Left lung (tissue), 10 donors: Measurements from ENCODE around the gene TINAGL1. TPM values are rescaled to one million over a fixed set of nuclear protein-coding genes. Genes with fewer than 3 reads are reported as not detected.
A peak's percentile ranks its signal among the peaks of the same experiment; 100 is the strongest.

Source experiments
- ATAC-seq: fragments of 200-7000 bp; cut with Tn5 transposase; one replicate; pipeline ENCODE4 v1.9.1; 2020; ENCODE audit warnings: moderate library complexity
- DNase-seq, 4 donors: peaks; one replicate each; pipeline ENCODE4 v3.0.0-alpha.2; 2013 to 2020
- H3K27ac ChIP-seq, 2 donors: fragments of 200-600 bp; sonication (generic) in 1 of 2; one replicate each; pipeline versions ENCODE4 v1.5.0 to v1.8.0; 2020 to 2021
- H3K27me3 ChIP-seq, 2 donors: fragments of 200-600 bp; sonication (generic) in 1 of 2; one replicate each; pipeline versions ENCODE4 v1.5.0 to v1.8.0; 2020 to 2021
- H3K36me3 ChIP-seq, 2 donors: fragments of 200-600 bp; sonication (generic) in 1 of 2; one replicate each; pipeline versions ENCODE4 v1.5.0 to v1.8.0; 2020 to 2021
- H3K4me1 ChIP-seq, 2 donors: fragments of 200-600 bp; one replicate each; pipeline ENCODE4 v1.8.0; 2021
- H3K4me3 ChIP-seq, 2 donors: fragments of 200-600 bp; sonication (generic) in 1 of 2; one replicate each; pipeline versions ENCODE4 v1.5.0 to v1.8.0; 2020 to 2021; ENCODE audit warnings: mild to moderate bottlenecking in 1 of 2
- H3K9me3 ChIP-seq, 2 donors: fragments of 200-600 bp; sonication (generic) in 1 of 2; one replicate each; pipeline versions ENCODE4 v1.5.0 to v1.8.0; 2020 to 2021
- intact Hi-C, 2 donors: fragments of 100-400 bp; cut with DNase I; formaldehyde crosslinking; loops; one replicate each; pipeline versions ENCODE4 v1.11.2 to v1.14.2; 2022
- polyA plus RNA-seq, 6 donors: library from polyadenylated mRNA; unstranded; fragments of 120-200 nt; gene quantifications; one replicate each; pipeline ENCODE4 v1.2.1, GENCODE V29; 2013; ENCODE audit not compliant: insufficient read length in 6 of 6
- total RNA-seq, 2 donors: library from RNA; stranded (reverse); fragmentation: NEBNext Ultra II Directional; extraction: Animal tissue kit (Norgen Biotek cat#: 25700); gene quantifications; one replicate each; pipeline ENCODE4 v1.2.1, GENCODE V29; 2021
- TF ChIP-seq, protein P1 (sequence below), 2 donors: fragments of 200-600 bp; sonication (generic) in 1 of 2; IDR thresholded peaks; one replicate each; pipeline versions ENCODE4 v1.5.0 to v1.8.0; 2021; ENCODE audit warnings: antibody characterized with exemption in 2 of 2
- donor health status: DM: no; HTN: yes; CAD: no.
- donor health status: DM: no; HTN: no; CAD: no.

Gene TINAGL1
- total and polyA plus RNA-seq, 8 donors = 34.0 to 106 (median 48.9) TPM

- TF ChIP-seq, protein P1, sequence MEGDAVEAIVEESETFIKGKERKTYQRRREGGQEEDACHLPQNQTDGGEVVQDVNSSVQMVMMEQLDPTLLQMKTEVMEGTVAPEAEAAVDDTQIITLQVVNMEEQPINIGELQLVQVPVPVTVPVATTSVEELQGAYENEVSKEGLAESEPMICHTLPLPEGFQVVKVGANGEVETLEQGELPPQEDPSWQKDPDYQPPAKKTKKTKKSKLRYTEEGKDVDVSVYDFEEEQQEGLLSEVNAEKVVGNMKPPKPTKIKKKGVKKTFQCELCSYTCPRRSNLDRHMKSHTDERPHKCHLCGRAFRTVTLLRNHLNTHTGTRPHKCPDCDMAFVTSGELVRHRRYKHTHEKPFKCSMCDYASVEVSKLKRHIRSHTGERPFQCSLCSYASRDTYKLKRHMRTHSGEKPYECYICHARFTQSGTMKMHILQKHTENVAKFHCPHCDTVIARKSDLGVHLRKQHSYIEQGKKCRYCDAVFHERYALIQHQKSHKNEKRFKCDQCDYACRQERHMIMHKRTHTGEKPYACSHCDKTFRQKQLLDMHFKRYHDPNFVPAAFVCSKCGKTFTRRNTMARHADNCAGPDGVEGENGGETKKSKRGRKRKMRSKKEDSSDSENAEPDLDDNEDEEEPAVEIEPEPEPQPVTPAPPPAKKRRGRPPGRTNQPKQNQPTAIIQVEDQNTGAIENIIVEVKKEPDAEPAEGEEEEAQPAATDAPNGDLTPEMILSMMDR (IDR thresholded peaks at IDR 0.05) = no peak
- H3K36me3 ChIP-seq = no peaks in the 10 kb centered on the region
- no peak overlapping the region for H3K4me3 ChIP-seq
- no peaks in the 10 kb centered on the region for H3K9me3 ChIP-seq
- H3K27ac ChIP-seq = no peak overlapping the region
- intact Hi-C loops = no loop called here
- no peak for ATAC-seq
- peaks cover 0 to 4% of the 10 kb centered on the region in 2 donors for H3K27me3 ChIP-seq
- H3K4me1 ChIP-seq = no peaks in the 10 kb centered on the region
- DNase-seq = no peak
Measured at GRCh38 chr1:31556481-31557006, 19.8 kb upstream of the TINAGL1 start.

GRCh38 chr1:31559715-31560114 lies 16.6 kb upstream of the TINAGL1 start:
- intact Hi-C loops = no loop called here
- TF ChIP-seq, protein P1 (IDR thresholded peaks at IDR 0.05) = no peak
- Histone ChIP-seq H3K27ac (no peak overlapping the region), H3K27me3 (peaks cover 0 to 3% of the 10 kb centered on the region in 2 donors), H3K4me3 (no peak overlapping the region), H3K4me1 (no peaks in the 10 kb centered on the region), H3K36me3 (no peaks in the 10 kb centered on the region), H3K9me3 (no peaks in the 10 kb centered on the region)
- no peak for DNase-seq
- no peak for ATAC-seq

GRCh38 chr1:31560394-31560793 lies 15.9 kb upstream of the TINAGL1 start:
- TF ChIP-seq, protein P1 (IDR thresholded peaks at IDR 0.05) = no peak
- intact Hi-C loops = no loop called here
- Histone ChIP-seq H3K4me3 (no peak overlapping the region), H3K9me3 (no peaks in the 10 kb centered on the region), H3K27ac (no peak overlapping the region), H3K4me1 (no peaks in the 10 kb centered on the region), H3K27me3 (no peaks in the 10 kb centered on the region), H3K36me3 (no peaks in the 10 kb centered on the region)
- ATAC-seq = no peak
- DNase-seq = no peak

DNA sequence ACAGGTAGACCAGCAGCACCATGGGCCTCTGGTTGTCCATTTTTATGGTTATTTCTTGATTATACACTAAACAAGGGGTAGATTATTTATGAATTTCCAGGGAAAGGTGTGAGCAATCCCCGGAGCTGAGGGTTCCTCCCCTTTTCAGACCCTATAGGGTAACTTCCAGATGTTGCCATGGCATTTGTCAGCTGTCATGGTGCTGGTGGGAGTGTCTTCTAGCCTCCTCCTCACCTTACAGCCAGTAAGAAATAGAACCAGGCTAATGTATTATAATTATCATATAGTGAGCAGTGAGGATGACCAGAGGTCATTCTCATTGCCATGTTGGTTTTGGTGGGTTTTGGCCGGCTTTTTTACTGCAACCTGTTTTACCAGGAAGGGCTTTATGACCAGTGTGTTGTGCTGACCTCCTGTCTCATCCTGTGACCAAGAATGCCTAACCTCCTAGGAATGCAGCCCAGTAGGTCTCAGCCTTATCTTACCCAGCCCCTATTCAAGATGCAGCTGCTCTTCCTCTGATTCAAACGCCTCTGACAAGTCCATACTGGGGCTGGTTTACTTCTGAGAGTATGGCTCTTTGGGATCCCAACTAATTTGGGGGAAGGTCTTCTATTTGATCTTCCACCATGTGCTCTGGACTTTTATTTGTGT lies 13.5 kb upstream of the TINAGL1 start:
- H3K36me3 ChIP-seq = no peaks in the 10 kb centered on the region
- ATAC-seq (no peak), DNase-seq (no peak)
- no peak overlapping the region for H3K27ac ChIP-seq
- H3K4me1 ChIP-seq = no peaks in the 10 kb centered on the region
- H3K27me3 ChIP-seq = no peaks in the 10 kb centered on the region
- TF ChIP-seq, protein P1 (IDR thresholded peaks at IDR 0.05) = no peak
- no peaks in the 10 kb centered on the region for H3K9me3 ChIP-seq
- intact Hi-C loops = no loop called here
- H3K4me3 ChIP-seq = no peak overlapping the region

DNA sequence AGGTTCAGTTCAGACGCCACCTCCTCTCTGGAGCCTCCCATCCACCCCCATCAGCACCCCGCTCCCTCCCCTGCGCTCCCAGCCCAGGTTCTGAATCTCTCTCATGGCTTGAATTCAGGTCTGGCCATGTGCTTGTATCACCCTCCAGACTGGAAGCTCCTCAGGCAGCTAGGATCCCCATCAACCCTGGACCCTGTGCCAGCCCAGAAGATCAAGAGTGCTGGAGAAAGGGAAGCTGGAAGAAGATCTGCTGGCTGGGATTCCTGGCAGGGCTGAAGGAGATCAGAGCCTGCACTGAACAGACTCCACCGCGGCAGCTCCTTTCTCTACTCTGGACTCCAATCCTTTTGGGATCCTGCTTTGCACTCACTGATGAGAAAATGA lies 11.7 kb upstream of the TINAGL1 start:
- intact Hi-C loops = loop anchor here in 1 of 2 donors (1.0 kb wide), 1 partner anchor 29 kb away; no protein-coding TSS in a partner anchor
- ATAC-seq = no peak
- Histone ChIP-seq H3K27ac (no peak overlapping the region), H3K9me3 (no peaks in the 10 kb centered on the region), H3K4me3 (no peak overlapping the region), H3K27me3 (no peaks in the 10 kb centered on the region), H3K4me1 (no peaks in the 10 kb centered on the region), H3K36me3 (no peaks in the 10 kb centered on the region)
- TF ChIP-seq, protein P1 (IDR thresholded peaks at IDR 0.05) = no peak
- peak in 1 of 4 donors; percentile 32 for DNase-seq
